GM21515 (cell line): Measurements from ENCODE around the gene LTA4H.
"Not testable (repeated sequence)": the region's sequence is repeated elsewhere in the genome, so short reads cannot be mapped to it uniquely, and the experiment has no call there.

Source experiments
- ATAC-seq: cut with Tn5 transposase; IDR thresholded peaks from one replicate; pipeline ENCODE4 v1.9.1; 2021; ENCODE audit not compliant: unreplicated experiment

The LTA4H gene

GRCh38 chr12:95993907-95994306 is 41.5 kb downstream of the LTA4H start:
- no peak for ATAC-seq

GRCh38 chr12:95990136-95990535 is 45.3 kb downstream of the LTA4H start:
- no peak for ATAC-seq

DNA sequence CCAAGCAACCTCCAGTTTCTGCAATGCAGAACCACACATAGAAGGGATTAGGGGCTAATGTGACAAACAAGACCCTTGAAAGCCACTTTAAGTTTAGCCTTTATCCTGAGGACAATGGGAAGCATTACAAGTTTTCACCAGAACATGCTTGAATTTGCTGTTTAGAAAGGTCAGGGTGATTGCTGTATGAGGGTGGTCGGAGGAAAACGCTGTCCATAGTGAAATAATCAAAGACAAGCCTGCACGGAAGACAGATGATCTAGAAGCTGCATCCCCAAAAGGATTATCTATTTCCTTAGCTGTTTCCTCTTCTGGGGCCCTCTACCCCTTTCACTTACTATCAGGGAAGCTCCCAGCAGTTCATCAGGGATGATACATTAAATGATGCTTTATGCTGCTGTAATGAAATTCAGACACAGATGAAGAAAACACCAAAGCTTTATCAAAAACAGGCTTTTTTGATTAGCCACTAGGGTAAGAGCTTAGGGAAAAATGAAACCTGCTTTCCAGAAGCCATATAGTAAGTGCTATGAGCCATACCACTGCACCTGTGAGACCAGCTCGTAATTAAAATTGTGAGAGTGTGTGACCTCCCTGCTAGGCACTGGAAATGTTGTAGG is 45.8 kb downstream of the LTA4H start:
- no peak for ATAC-seq

DNA sequence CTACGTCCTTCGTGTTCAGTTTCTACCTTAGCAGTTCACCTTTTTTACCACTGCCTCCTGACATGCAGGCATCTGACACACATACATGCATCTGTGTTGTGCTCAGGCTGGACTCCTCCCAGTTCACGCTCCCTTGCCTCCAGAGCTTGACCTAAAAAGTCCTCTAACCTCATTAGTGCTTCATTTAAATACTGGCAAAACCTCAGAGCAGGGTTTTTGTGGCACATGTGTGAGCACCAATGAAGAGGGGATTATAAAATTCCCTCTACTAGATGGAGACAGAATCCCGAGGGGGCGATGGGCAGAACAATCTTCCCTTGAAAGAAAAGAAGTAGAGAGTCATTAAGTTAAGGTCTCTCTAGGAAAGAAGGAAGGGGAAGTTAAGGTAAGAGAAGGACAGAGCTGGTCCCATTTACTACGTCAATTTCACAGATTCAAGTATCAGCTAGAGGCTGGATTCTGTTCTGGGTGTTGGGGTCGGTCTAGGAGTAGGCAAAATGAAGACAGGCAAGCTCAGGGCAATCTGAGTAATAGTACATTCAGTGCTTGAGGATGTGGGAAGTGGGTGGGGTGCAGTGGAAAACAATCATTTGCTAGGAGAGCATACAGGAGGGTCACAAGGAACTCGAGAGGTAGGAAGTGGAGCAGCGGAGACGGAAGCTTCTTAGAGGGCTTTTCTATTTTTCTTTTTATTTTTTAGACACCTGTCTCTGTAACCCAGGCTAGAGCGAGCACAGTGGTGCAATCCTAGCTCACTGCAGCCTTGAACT is 46.7 kb downstream of the LTA4H start:
- ATAC-seq: no peak

DNA sequence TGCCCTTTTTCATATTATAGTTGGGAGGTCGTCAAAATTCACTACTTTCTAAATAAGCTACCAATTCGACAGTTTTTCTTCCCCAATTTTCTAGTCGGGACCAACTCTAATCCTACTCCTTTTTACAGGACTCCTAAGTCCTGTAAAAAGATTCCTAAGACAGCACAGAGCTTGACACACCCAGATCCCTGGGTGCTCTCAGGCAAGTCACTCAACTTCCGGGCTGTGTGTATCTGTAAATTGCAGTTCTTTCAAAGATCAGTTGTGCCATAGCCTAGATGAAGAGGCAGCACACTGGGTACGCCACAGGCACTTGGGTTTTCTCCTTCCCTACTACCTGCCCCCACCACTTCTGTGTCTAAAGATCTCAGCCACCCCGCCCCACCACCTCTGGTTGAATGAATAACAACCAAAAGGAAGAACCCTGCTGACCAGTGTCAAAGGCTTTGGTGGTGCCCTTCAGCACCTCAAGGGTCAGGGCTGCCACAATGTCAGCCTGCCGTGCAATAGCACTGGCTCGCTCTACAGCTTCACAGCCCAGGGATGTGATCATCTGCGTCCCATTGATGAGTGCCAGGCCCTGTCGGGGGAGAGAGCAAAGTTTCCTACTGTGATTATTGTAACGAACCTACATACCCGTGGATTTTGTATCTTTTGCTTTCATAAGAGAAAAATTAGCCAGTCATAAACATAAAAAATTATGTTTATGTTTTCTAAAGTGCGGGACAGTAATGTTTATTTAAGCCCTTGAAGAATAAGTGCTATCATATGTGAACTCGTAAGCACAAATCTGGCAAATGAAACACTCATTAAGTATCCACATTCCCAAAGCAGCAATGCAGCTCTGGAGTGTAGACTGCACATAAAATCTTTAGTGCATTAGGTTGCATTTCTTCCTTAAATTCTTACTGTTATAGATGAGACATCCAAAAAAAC is 48.5 kb downstream of the LTA4H start:
- ATAC-seq: no peak

GRCh38 chr12:95984682-95985081 is 50.7 kb downstream of the LTA4H start:
- ATAC-seq: no peak

DNA sequence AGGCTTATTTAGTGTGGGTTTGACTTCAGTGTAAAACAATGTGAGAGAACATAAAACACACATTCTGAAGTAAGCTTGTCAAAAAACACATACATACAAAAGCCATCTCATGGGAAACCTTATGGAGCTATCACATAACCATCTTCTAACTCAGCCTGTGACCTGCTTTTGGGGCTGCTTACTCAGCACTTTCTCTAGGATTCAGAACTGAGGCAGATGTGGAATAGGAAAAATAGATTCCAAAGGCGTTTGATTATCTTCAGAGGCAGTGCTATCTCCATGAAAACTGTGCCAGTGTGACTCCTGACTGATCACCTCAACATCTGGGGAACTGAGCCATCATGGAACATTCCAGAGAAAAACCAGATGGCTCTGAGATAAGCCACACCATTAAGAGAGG is 52.8 kb downstream of the LTA4H start:
- ATAC-seq: no peak

- no peak for ATAC-seq
These were observed 55.0 kb downstream of the LTA4H start for GRCh38 chr12:95980437-95980836.

GRCh38 chr12:95978774-95979173 is 56.6 kb downstream of the LTA4H start:
- no peak for ATAC-seq

- no peak for ATAC-seq
These were observed 57.0 kb downstream of the LTA4H start for GRCh38 chr12:95978351-95978750.

DNA sequence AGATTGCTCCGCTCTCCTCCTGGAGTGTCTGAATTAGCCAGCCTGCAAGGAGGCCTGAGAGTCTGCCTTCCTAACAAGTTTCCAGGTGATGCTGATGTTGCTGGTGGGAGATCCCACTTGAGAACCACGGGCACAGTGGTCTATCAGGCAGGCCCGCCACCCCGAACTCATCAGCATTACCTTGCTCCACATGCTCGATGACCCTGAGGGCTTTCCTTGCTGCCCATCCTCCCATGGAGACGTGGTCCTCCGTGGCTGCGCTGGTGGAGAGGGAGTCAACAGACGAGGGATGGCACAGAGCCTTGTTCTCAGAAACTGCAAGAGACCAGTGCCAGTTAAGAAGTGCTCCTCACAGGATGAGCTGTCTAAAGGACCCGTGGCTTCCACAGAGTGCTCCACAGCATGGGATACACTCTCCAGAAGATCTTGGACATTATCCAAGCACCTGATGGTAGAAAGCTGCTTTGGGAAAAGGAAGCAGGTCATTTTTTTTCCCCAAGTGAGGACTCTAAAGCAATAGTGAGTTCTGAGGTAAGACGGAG is 57.6 kb downstream of the LTA4H start:
- no peak for ATAC-seq

GRCh38 chr12:95976416-95976832 is 59.0 kb downstream of the LTA4H start:
- ATAC-seq: no peak

DNA sequence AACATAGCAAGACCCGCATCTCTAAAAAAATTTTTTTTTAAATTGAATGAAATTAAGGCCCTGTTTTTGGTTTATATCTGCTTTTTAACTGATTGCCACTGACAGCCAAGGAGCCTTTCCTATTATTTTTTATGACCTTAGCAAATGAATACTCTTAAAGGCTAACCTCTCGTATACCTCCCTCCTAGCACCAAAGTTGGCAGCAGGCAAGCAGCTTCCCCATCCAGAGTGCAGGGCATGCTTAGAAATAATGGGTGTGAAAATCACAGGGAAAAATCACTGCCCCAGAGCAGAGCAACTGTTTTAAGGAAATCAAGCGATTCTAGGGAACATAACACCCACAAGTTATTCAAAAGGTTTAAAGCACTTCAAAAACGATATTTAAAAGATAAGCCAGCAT is 59.9 kb downstream of the LTA4H start:
- no peak for ATAC-seq

- ATAC-seq: no peak
These were observed 61.0 kb downstream of the LTA4H start for GRCh38 chr12:95974358-95974757.

DNA sequence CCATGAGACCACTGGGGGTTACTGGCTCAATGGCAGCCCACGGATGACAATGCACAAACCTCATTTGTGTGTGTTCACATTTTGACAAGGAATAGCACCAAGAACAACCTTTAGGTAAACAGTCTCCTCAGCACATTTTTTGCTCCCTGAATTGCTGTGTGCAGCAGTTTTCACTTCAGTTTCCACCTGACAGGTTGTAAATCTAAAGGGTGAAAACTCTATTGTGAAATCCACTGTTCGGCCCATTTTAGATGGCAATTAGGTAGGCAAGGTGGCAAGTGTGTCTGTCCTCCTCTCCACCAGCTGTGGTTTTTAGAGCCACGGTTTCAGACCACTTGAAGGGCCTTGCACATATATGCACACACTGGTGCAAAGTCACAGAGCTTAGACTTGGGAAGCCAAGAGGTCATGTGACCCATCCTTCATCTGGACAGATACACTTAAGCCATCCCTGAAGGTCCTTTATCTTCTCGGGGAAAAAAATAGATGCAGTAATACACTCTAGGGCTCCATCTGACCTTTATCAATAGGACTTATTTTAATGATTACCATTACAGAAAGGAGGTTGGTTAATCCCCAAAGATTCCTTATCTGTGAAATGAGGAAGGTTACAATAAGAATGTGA is 62.4 kb downstream of the LTA4H start:
- ATAC-seq: no peak

DNA sequence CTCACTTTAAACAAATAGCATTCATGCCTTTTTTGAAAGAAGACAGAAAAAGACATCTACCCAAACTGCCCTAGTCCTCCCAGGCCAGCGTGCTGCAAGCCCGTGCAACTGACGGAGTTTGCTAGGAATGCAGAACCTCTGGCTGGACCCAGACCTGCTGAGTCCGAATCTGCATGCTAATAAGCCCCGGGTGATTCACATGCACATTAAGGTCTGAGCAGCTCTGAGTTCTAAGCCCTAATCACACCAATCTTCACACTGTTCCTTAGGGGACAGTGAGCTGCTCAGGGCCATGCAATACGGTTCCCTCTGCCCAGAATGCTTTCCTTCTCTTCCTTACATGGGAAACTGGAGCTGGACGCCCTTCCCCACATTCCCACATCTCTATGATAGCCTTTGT is 64.5 kb downstream of the LTA4H start:
- ATAC-seq: no peak

DNA sequence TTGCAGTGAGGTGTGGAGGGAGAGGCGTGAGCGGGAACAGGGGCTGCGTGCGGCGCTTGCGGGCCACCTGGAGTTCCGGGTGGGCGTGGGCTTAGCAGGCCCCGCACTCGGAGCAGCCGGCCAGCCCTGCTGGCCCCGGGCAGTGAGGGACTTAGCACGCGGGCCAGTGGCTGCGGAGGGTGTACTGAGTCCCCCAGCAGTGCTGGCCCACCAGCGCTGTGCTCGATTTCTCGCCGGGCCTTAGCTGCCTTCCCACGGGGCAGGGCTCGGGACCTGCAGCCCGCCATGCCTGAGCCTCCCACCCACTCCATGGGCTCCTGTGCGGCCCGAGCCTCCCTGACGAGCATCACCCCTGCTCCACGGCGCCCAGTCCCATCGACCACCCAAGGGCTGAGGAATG is 66.3 kb downstream of the LTA4H start:
- not testable (repeated sequence) for ATAC-seq

GRCh38 chr12:95967301-95967700 is 68.1 kb downstream of the LTA4H start:
- no peak for ATAC-seq

- no peak for ATAC-seq
These were observed 69.0 kb downstream of the LTA4H start for GRCh38 chr12:95966287-95966870.

- no peak for ATAC-seq
These were observed 72.3 kb downstream of the LTA4H start for GRCh38 chr12:95963096-95963495.

- no peak for ATAC-seq
These were observed 73.2 kb downstream of the LTA4H start for GRCh38 chr12:95962222-95962621.
